ENCODE measurements around the gene ZSCAN23. TPM values are rescaled to one million over a fixed set of nuclear protein-coding genes. Genes with fewer than 3 reads are reported as not detected.

The ZSCAN23 gene
- total and polyA plus RNA-seq, 9 of the 15 experiments (the other 6 are each of a cell fraction or from before 2014, with no cell fraction given), result 0.05 to 0.29 (median 0.21) TPM; not detected in 1

- TF ChIP-seq ESRRB (CRISPR knock-in tag; IDR thresholded peaks at IDR 0.05; ENCODE audit: borderline replicate concordance), result no peak
- TF ChIP-seq HES1 (IDR thresholded peaks at IDR 0.05; ENCODE audit: low read depth), result peak; percentile 87
- peak; percentile 71 for TF ChIP-seq MAFG (tag; conservative IDR thresholded peaks at IDR 0.05)
- TF ChIP-seq TSHZ1 (CRISPR knock-in tag; IDR thresholded peaks at IDR 0.05), result no peak
- no peak for TF ChIP-seq KLF10 (CRISPR knock-in tag; IDR thresholded peaks at IDR 0.05)
- no peak for TF ChIP-seq ZNF121 (CRISPR knock-in tag; conservative IDR thresholded peaks at IDR 0.05)
- peak; percentile 76; the same call in 1 of the 2 replicates for TF ChIP-seq ESRRA (IDR thresholded peaks at IDR 0.05; ENCODE audit: borderline replicate concordance, low read depth)
- TF ChIP-seq ZBTB43 (CRISPR knock-in tag; IDR thresholded peaks at IDR 0.05), result no peak
- TF ChIP-seq CHD7 (IDR thresholded peaks at IDR 0.05; ENCODE audit: low read depth, low read length), result no peak
- no peak for TF ChIP-seq TAF9B (IDR thresholded peaks at IDR 0.05; ENCODE audit: partially characterized antibody)
Measured at GRCh38 chr6:28425944-28426541, 17.2 kb downstream of the ZSCAN23 start (continued).
